Natural killer cell (primary cell): ENCODE measurements around the gene GALR2. TPM values are rescaled to one million over a fixed set of nuclear protein-coding genes. Genes with fewer than 3 reads are reported as not detected.
A peak's percentile ranks its signal among the peaks of the same experiment; 100 is the strongest.

Experiments
- ATAC-seq, 3 donors: fragments of 150-1000 bp in 2 of 3; fragments of 200-7000 bp in 1 of 3; cut with Tn5 transposase; 1 replicate in 1 of 3; 2 replicates in 2 of 3; pipeline ENCODE4 v1.10.0; 2021; ENCODE audit warnings: mild to moderate bottlenecking in 2 of 3, moderate library complexity in 2 of 3
- DNase-seq, 2 donors: peaks; one replicate each; pipeline versions ENCODE4 v3.0.0 to v3.0.0-alpha.2; 2013 to 2021; ENCODE audit warnings: mixed read lengths in 1 of 2
- H3K27ac ChIP-seq: one replicate; pipeline ENCODE4 v1.5.1; 2013; ENCODE audit warnings: mild to moderate bottlenecking, low read length
- H3K27me3 ChIP-seq: one replicate; pipeline ENCODE4 v1.6.1; 2013; ENCODE audit warnings: low read length; ENCODE audit not compliant: control insufficient read depth, insufficient read depth
- H3K36me3 ChIP-seq: one replicate; pipeline ENCODE4 v1.6.1; 2013; ENCODE audit warnings: low read length; ENCODE audit not compliant: control insufficient read depth, insufficient read depth
- H3K4me1 ChIP-seq: one replicate; pipeline ENCODE4 v1.6.1; 2013; ENCODE audit warnings: low read length; ENCODE audit not compliant: control insufficient read depth, insufficient read depth
- H3K4me3 ChIP-seq: one replicate; pipeline ENCODE4 v1.5.1; 2013; ENCODE audit warnings: low read length
- H3K9me3 ChIP-seq: one replicate; pipeline ENCODE4 v1.6.1; 2013; ENCODE audit warnings: low read length; ENCODE audit not compliant: control insufficient read depth, insufficient read depth
- H3K27ac Mint-ChIP-seq, 2 donors: one replicate each; pipeline ENCODE4 v1.8.0; 2022; ENCODE audit warnings: mild to moderate bottlenecking in 2 of 2, mixed read lengths in 2 of 2, moderate library complexity in 1 of 2
- H3K27me3 Mint-ChIP-seq, 2 donors: one replicate each; pipeline ENCODE4 v1.8.0; 2022; ENCODE audit warnings: low read depth in 2 of 2, mixed read lengths in 2 of 2
- H3K36me3 Mint-ChIP-seq: one replicate; pipeline ENCODE4 v1.8.0; 2022; ENCODE audit warnings: mixed read lengths
- H3K4me1 Mint-ChIP-seq, 2 donors: one replicate each; pipeline ENCODE4 v1.8.0; 2022; ENCODE audit warnings: mixed read lengths in 2 of 2
- H3K4me3 Mint-ChIP-seq: one replicate; pipeline ENCODE4 v1.8.0; 2022; ENCODE audit warnings: mild to moderate bottlenecking, moderate library complexity, mixed read lengths
- H3K9me3 Mint-ChIP-seq, 2 donors: one replicate each; pipeline ENCODE4 v1.8.0; 2022; ENCODE audit warnings: mixed read lengths in 2 of 2
- WGBS: methylation state at CpG from one replicate; pipeline ENCODE4 v1.1.7; 2013; ENCODE audit warnings: missing lambda C conversion rate; ENCODE audit not compliant: insufficient coverage; 5-methylcytosine and 5-hydroxymethylcytosine counted together
- intact Hi-C: fragments of 100-400 bp; cut with micrococcal nuclease; formaldehyde crosslinking; loops from one replicate; pipeline ENCODE4 v1.14.2; 2022
- total RNA-seq, 4 donors: library from RNA; stranded (reverse); fragments of 120-200 nt in 1 of 4; gene quantifications; one replicate each; pipeline versions ENCODE4 v1.2.3 to v1.2.4, GENCODE V29; 2013 to 2022
- TF ChIP-seq, protein P1 (sequence below): fragments of 200-600 bp; IDR thresholded peaks from one replicate; pipeline ENCODE4 v1.8.0; 2022; ENCODE audit warnings: antibody characterized with exemption

Gene GALR2
- total RNA-seq, 3 donors from 2014 or later (not counting 1 experiment from before 2014, with no cell fraction given) = 0.27 to 0.53 TPM; not detected in 1

DNA sequence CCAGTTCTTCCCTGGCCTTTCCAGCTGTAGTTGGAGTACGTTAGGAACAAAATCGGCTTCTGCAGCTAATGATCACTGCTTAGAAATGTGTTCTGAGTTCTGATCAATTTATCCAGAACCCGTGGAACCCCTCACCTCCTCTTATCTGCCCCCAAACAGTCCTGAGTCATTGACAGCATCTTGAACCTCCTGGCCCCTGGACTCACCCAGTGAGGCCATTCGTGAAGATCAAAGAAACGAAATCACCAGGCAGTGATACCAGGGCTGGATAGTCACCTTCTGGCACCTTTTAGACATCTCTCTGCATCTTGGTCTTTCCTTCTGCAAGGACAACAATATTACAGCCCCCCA, 46.1 kb downstream of the GALR2 start:
- TF ChIP-seq, protein P1, sequence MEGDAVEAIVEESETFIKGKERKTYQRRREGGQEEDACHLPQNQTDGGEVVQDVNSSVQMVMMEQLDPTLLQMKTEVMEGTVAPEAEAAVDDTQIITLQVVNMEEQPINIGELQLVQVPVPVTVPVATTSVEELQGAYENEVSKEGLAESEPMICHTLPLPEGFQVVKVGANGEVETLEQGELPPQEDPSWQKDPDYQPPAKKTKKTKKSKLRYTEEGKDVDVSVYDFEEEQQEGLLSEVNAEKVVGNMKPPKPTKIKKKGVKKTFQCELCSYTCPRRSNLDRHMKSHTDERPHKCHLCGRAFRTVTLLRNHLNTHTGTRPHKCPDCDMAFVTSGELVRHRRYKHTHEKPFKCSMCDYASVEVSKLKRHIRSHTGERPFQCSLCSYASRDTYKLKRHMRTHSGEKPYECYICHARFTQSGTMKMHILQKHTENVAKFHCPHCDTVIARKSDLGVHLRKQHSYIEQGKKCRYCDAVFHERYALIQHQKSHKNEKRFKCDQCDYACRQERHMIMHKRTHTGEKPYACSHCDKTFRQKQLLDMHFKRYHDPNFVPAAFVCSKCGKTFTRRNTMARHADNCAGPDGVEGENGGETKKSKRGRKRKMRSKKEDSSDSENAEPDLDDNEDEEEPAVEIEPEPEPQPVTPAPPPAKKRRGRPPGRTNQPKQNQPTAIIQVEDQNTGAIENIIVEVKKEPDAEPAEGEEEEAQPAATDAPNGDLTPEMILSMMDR = no peak
- intact Hi-C loops = loop anchor here (1.0 kb wide), 3 partner anchors 62 to 179 kb away; no protein-coding TSS in a partner anchor
- Mint-ChIP-seq H3K4me3 (peak overlapping the region; percentile 69), H3K36me3 (no peaks in the 10 kb centered on the region), H3K4me1 (peaks cover 0 to 19% of the 10 kb centered on the region in 2 donors), H3K27ac (no peak overlapping the region), H3K9me3 (no peaks in the 10 kb centered on the region), H3K27me3 (no peaks in the 10 kb centered on the region)
- no peaks in the 10 kb centered on the region for H3K36me3 ChIP-seq
- DNase-seq (no peak), ATAC-seq (no peak)
- no peak overlapping the region for H3K27ac ChIP-seq
- H3K27me3 ChIP-seq = no peaks in the 10 kb centered on the region
- H3K9me3 ChIP-seq = no peaks in the 10 kb centered on the region
- no peak overlapping the region for H3K4me3 ChIP-seq
- H3K4me1 ChIP-seq = peaks cover 14% of the 10 kb centered on the region
- 91% methylated on average over 5 of the region's 5 CpGs for WGBS

DNA sequence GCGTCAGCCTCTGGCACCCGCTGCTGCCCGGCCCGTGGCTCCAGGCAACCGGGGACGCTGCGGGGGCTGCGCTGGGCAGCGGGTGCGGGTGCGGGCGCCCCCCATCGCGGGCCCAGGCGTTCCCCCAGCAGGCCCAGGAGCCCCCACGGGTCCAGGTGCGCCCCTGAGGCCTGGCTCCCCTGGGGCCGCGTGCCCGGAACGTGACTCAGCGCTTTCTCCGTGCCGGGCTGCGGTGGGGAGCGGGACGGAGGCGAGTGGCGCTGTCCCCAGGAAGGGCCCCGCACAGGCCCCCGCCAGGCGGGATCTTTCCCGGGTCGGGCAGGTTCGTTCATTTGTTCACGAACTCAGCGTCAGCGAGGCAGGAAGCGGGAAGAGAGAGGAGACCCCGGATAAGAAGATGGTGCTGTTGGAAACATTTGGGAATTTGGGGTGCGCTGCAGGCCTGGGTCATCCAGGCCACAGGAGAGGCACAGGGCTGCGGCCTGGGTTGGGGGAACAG, 47.4 kb downstream of the GALR2 start:
- H3K27ac ChIP-seq = no peak overlapping the region
- no peaks in the 10 kb centered on the region for H3K36me3 Mint-ChIP-seq
- TF ChIP-seq, protein P1 = no peak
- ATAC-seq = peak; percentile 28 to 36 (median 31)
- H3K9me3 ChIP-seq = no peaks in the 10 kb centered on the region
- H3K27me3 Mint-ChIP-seq = no peaks in the 10 kb centered on the region
- H3K9me3 Mint-ChIP-seq = no peaks in the 10 kb centered on the region
- peak overlapping the region in 1 of 2 donors; percentile 82 for H3K27ac Mint-ChIP-seq
- peaks cover 0 to 19% of the 10 kb centered on the region in 2 donors for H3K4me1 Mint-ChIP-seq
- DNase-seq = peak in 1 of 2 donors; percentile 38
- no peaks in the 10 kb centered on the region for H3K27me3 ChIP-seq
- intact Hi-C loops = loop anchor here (1.0 kb wide), 3 partner anchors 60 to 177 kb away; no protein-coding TSS in a partner anchor
- peak overlapping the region; percentile 49 for H3K4me3 ChIP-seq
- peaks cover 14% of the 10 kb centered on the region for H3K4me1 ChIP-seq
- H3K4me3 Mint-ChIP-seq = peak overlapping the region; percentile 58
- WGBS = 20% methylated on average over 42 of the region's 42 CpGs
- H3K36me3 ChIP-seq = no peaks in the 10 kb centered on the region

DNA sequence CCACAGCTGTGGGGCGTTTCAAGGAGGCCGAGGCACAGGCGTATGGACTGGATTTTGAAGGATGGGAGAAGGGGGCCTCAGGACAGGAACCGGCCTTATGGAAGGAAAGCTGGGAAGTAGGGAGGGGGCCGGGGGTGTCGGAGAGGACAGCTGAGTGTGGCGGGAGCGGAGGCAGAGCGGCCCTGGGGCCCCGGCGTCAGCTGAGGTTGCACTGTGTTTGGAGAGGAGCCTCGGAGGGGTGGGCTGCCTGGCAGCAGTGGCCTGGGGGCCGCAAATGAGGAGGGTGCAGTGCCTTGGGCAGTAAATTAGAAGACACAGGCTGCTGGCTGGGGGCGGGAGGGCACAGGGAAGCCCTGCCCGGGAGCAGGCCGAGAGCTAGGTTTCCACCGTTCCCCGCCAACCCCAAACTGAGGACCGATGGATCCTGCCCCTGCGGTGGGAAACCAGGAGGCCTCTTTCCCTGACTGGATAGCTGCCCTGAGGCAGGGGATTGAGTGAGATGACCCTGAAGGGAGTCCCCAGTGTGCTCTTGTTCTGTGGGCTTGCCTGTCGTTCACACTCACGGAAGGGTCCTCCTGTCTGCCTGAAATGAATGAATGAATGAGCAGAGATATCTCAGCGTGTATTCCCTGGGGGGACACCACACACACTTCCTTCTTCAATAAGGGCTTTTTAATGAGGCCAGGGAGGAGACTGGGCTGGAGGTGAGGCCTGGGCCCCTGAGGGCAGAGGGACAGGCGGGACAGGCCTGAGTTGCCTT, 48.0 kb downstream of the GALR2 start:
- 96% methylated on average over 23 of the region's 24 CpGs for WGBS
- Mint-ChIP-seq H3K27ac (peak overlapping the region in 1 of 2 donors; percentile 79), H3K27me3 (no peaks in the 10 kb centered on the region), H3K4me3 (peak overlapping the region; percentile 58), H3K4me1 (peaks cover 0 to 19% of the 10 kb centered on the region in 2 donors), H3K36me3 (no peaks in the 10 kb centered on the region), H3K9me3 (no peaks in the 10 kb centered on the region)
- DNase-seq (no peak), ATAC-seq (no peak)
- Histone ChIP-seq H3K36me3 (no peaks in the 10 kb centered on the region), H3K4me3 (no peak overlapping the region), H3K4me1 (peaks cover 14% of the 10 kb centered on the region), H3K27ac (no peak overlapping the region), H3K9me3 (no peaks in the 10 kb centered on the region), H3K27me3 (no peaks in the 10 kb centered on the region)
- intact Hi-C loops = no loop called here
- TF ChIP-seq, protein P1 = no peak
